K562 (cell line): ENCODE data around the gene ISG20L2.

Source experiments
- CTCF ChIP-seq, 3 experiments: IDR thresholded peaks in 2 of 3; conservative IDR thresholded peaks in 1 of 3; 2 replicates each; pipeline ENCODE4 v1.5.1; 2011 to 2012; ENCODE audit warnings: low read length in 3 of 3, mild to moderate bottlenecking in 3 of 3, control low read depth in 2 of 3, improper control_type of control experiment in 1 of 3, inconsistent platforms in 1 of 3, low read depth in 1 of 3, mixed read lengths in 1 of 3, moderate library complexity in 1 of 3; ENCODE audit not compliant: insufficient read depth in 2 of 3
- FOXA3 ChIP-seq, 2 experiments: fragments of 450-650 bp in 1 of 2; sonication (generic) in 1 of 2; formaldehyde crosslinking; IDR thresholded peaks in 1 of 2; conservative IDR thresholded peaks in 1 of 2; 2 replicates each; pipeline versions ENCODE4 v1.4.0 to v1.8.0; 2020 to 2022; ENCODE audit warnings: mild to moderate bottlenecking in 2 of 2, missing genetic modification reagents in 1 of 2
- IRF2 ChIP-seq: sonication (generic); formaldehyde crosslinking; IDR thresholded peaks from 2 replicates; pipeline ENCODE4 v1.8.1; 2022; ENCODE audit warnings: mild to moderate bottlenecking, missing genetic modification reagents
- NFE2 ChIP-seq: IDR thresholded peaks from 2 replicates; pipeline ENCODE4 v1.6.1; 2014; ENCODE audit warnings: antibody characterized with exemption, low read depth
- RFX5 ChIP-seq: IDR thresholded peaks from 2 replicates; pipeline ENCODE4 v1.6.1; 2011; ENCODE audit warnings: low read depth, mild to moderate bottlenecking, improper control_type of control experiment, low read length
- ZBTB40 ChIP-seq, 2 experiments: fragments of 450-650 bp in 1 of 2; sonication (generic) in 1 of 2; formaldehyde crosslinking in 1 of 2; IDR thresholded peaks; 2 replicates each; pipeline versions ENCODE4 v1.7.1 to v1.9.0; 2016 to 2022; ENCODE audit warnings: inconsistent platforms in 1 of 2, mild to moderate bottlenecking in 1 of 2, missing genetic modification reagents in 1 of 2
- ZFP36 ChIP-seq: fragments of 150-350 bp; IDR thresholded peaks from 2 replicates; pipeline ENCODE4 v1.6.1; 2018; ENCODE audit warnings: low read length, low read depth; ENCODE audit not compliant: partially characterized antibody
- ZNF146 ChIP-seq: IDR thresholded peaks from one replicate; pipeline ENCODE4 v1.6.1; 2018; ENCODE audit warnings: missing compliant biosample characterization; ENCODE audit not compliant: unreplicated experiment
- ZNF512 ChIP-seq: IDR thresholded peaks from 2 replicates; pipeline ENCODE4 v1.6.1; 2016; ENCODE audit warnings: missing genetic modification characterization, missing compliant biosample characterization

GRCh38 chr1:156698995-156699394 is 29.6 kb downstream of the ISG20L2 start:
- no peak for TF ChIP-seq ZNF512
- no peak for TF ChIP-seq NFE2
- TF ChIP-seq RFX5 = no peak
- no peak for TF ChIP-seq CTCF (IDR thresholded peaks at IDR 0.05 in 2 of 3, conservative IDR thresholded peaks at IDR 0.05 in 1 of 3; ENCODE audit: insufficient read depth in 2 of 3, low read depth in 1 of 3, low read length in 3 of 3)
- TF ChIP-seq FOXA3 (CRISPR knock-in tag; conservative IDR thresholded peaks at IDR 0.05 in 1 of 2, IDR thresholded peaks at IDR 0.05 in 1 of 2) = no peak
- no peak for TF ChIP-seq ZFP36
- TF ChIP-seq ZBTB40 (IDR thresholded peaks at IDR 0.05) = no peak
- no peak for TF ChIP-seq ZBTB40 (CRISPR knock-in tag; IDR thresholded peaks at IDR 0.05)
- TF ChIP-seq ZNF146 (CRISPR knock-in tag) = no peak
- no peak for TF ChIP-seq IRF2 (CRISPR knock-in tag)
